Lung (tissue), 13 donors: ENCODE results near the gene SPRN. TPM values are rescaled to one million over a fixed set of nuclear protein-coding genes. Genes with fewer than 3 reads are reported as not detected.

Experiments used
- ATAC-seq: fragments of 200-7000 bp; cut with Tn5 transposase; one replicate; pipeline ENCODE4 v1.9.1; 2020; ENCODE audit warnings: moderate number of reproducible peaks; ENCODE audit not compliant: insufficient read depth, low FRiP score
- DNase-seq, 3 donors: peaks; one replicate each; pipeline ENCODE4 v3.0.0-alpha.2; 2013 to 2017
- H3K27ac ChIP-seq, 2 donors: one replicate each; pipeline ENCODE4 v1.5.1; 2013; ENCODE audit warnings: mild to moderate bottlenecking in 2 of 2, moderate library complexity in 2 of 2, control low read depth in 1 of 2, inconsistent platforms in 1 of 2, low read depth in 1 of 2, low read length in 1 of 2
- H3K27me3 ChIP-seq, 3 donors: one replicate each; pipeline ENCODE4 v1.5.1; 2013; ENCODE audit warnings: low read length in 2 of 3; ENCODE audit not compliant: control insufficient read depth in 3 of 3, insufficient read depth in 3 of 3
- H3K36me3 ChIP-seq, 4 donors: one replicate each; pipeline ENCODE4 v1.5.1; 2013; ENCODE audit warnings: low read length in 4 of 4, mild to moderate bottlenecking in 1 of 4, moderate library complexity in 1 of 4; ENCODE audit not compliant: control insufficient read depth in 4 of 4, insufficient read depth in 4 of 4
- H3K4me1 ChIP-seq, 5 donors: one replicate each; pipeline ENCODE4 v1.5.1; 2013; ENCODE audit warnings: low read length in 5 of 5, mild to moderate bottlenecking in 2 of 5, moderate library complexity in 1 of 5; ENCODE audit not compliant: control insufficient read depth in 5 of 5, insufficient read depth in 5 of 5
- H3K4me3 ChIP-seq: one replicate; pipeline ENCODE4 v1.5.1; 2013; ENCODE audit warnings: mild to moderate bottlenecking, control low read depth, moderate library complexity
- H3K9ac ChIP-seq, 2 donors: one replicate each; pipeline ENCODE4 v1.5.1; 2013; ENCODE audit warnings: low read length in 2 of 2, control low read depth in 1 of 2; ENCODE audit not compliant: insufficient read depth in 1 of 2
- H3K9me3 ChIP-seq, 4 donors: one replicate each; pipeline ENCODE4 v1.5.1; 2013; ENCODE audit warnings: low read length in 3 of 4, mild to moderate bottlenecking in 1 of 4, moderate library complexity in 1 of 4; ENCODE audit not compliant: control insufficient read depth in 4 of 4, insufficient read depth in 3 of 4
- WGBS, 2 donors: extraction: QIAGEN DNeasy Blood & Tissue Kit; methylation state at CpG; one replicate each; pipeline ENCODE4 v1.1.7; 2013; 5-methylcytosine and 5-hydroxymethylcytosine counted together
- polyA plus RNA-seq, 2 donors: library from polyadenylated mRNA; stranded (reverse); fragments of 200-250 nt; gene quantifications; one replicate each; pipeline ENCODE4 v1.2.1, GENCODE V29; 2013
- small RNA-seq: library from RNA; depleted of rRNA; stranded (forward); fragments of <200 nt; gene quantifications from one replicate; pipeline ENCODE3, GENCODE V24; 2014; ENCODE audit warnings: low replicate concordance
- total RNA-seq, 2 donors: library from RNA; depleted of rRNA in 1 of 2; stranded (reverse); fragments of >200 nt in 1 of 2; gene quantifications; one replicate each; pipeline ENCODE4 v1.2.1, GENCODE V29; 2014 to 2021
- TF ChIP-seq, protein P1 (sequence below): IDR thresholded peaks from 2 replicates; pipeline ENCODE4 v1.5.1; 2012; ENCODE audit warnings: mild to moderate bottlenecking; ENCODE audit errors: control extremely low read depth, extremely low read depth
- donor health status: control.
- donor health status: control.
- donor health status: Bipolar disorder and iron deficiency.
- donor health status: healthy.
- donor health status: DM: yes; HTN: yes; CAD: no.

SPRN gene
- total and polyA plus RNA-seq, 4 donors: 0.11 to 0.34 (median 0.16) TPM

GRCh38 chr10:133373174-133374090 is 51.0 kb downstream of the SPRN start, which contains the start of gene ECHS1:
Gene ECHS1 (minus strand): TSS chr10:133373354. CDS start chr10:133373333, 21 bp downstream.
- H3K4me1 ChIP-seq: peaks cover 0 to 10% (median 5%) of the 10 kb centered on the region in 5 donors
- H3K9me3 ChIP-seq: no peaks in the 10 kb centered on the region
- H3K4me3 ChIP-seq: peak within 1 kb of the TSS; percentile 92
- TF ChIP-seq, protein P1, sequence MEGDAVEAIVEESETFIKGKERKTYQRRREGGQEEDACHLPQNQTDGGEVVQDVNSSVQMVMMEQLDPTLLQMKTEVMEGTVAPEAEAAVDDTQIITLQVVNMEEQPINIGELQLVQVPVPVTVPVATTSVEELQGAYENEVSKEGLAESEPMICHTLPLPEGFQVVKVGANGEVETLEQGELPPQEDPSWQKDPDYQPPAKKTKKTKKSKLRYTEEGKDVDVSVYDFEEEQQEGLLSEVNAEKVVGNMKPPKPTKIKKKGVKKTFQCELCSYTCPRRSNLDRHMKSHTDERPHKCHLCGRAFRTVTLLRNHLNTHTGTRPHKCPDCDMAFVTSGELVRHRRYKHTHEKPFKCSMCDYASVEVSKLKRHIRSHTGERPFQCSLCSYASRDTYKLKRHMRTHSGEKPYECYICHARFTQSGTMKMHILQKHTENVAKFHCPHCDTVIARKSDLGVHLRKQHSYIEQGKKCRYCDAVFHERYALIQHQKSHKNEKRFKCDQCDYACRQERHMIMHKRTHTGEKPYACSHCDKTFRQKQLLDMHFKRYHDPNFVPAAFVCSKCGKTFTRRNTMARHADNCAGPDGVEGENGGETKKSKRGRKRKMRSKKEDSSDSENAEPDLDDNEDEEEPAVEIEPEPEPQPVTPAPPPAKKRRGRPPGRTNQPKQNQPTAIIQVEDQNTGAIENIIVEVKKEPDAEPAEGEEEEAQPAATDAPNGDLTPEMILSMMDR: no peak
- H3K9ac ChIP-seq: no peak within 1 kb of the TSS
- no peaks in the 10 kb centered on the region for H3K27me3 ChIP-seq
- ATAC-seq (peak; percentile 97), DNase-seq (peak; percentile 96 to 97 (median 96))
- H3K36me3 ChIP-seq: peaks cover 0 to 24% (median 16%) of the 10 kb centered on the region in 4 donors
- WGBS, 2 donors: 1 to 2% methylated on average over 24 to 89 of the region's 89 CpGs
- H3K27ac ChIP-seq: peak within 1 kb of the TSS; percentile 85 to 87

DNA sequence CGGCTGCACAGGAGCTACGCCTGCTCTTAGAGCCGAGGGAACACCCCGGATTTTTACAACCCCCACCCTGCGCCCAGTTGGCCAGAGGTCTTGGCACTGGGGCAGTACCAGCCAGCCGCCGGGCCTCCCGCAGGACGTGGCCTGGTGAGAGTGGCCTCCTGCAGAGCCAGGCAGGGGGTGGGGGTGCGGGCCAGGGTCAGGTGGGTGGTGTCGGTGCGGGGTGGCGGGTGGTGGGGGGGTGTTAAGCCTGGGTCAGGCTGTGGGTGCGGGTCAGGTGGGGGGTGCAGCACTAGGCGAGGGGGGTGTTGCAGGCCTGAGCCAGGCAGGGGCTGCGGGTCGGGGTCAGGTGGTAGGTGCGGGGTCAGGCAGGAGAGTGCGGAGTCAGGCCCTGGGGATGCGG is 51.9 kb downstream of the SPRN start:
- H3K36me3 ChIP-seq: peaks cover 0 to 27% (median 16%) of the 10 kb centered on the region in 4 donors
- no peaks in the 10 kb centered on the region for H3K27me3 ChIP-seq
- peaks cover 0 to 6% (median 0%) of the 10 kb centered on the region in 5 donors for H3K4me1 ChIP-seq
- TF ChIP-seq, protein P1: no peak
- no peak for DNase-seq
- H3K4me3 ChIP-seq: no peak overlapping the region
- 38 to 51% methylated on average over 19 to 20 of the region's 20 CpGs for WGBS, 2 donors
- no peaks in the 10 kb centered on the region for H3K9me3 ChIP-seq
- H3K9ac ChIP-seq: no peak overlapping the region
- H3K27ac ChIP-seq: no peak overlapping the region
- no peak for ATAC-seq

Small RNA genes within 50 kb of the gene (small RNA-seq; reads per million reads assigned to genes)
- gene AL360181.4 (not detected), gene MIR3944 (0.06 reads per million)

Other genes with a start within 250 kb of the SPRN start
- gene UTF1, start 194.4 kb downstream of the SPRN start, total RNA-seq: under 1 TPM in 1 of 2 donors, not detected in 1; 0.52 TPM
- gene UTF1, start 194.4 kb downstream of the SPRN start, polyA plus RNA-seq: under 1 TPM in 1 of 2 donors, not detected in 1; 0.06 TPM
- 1 to 10 TPM in 1 of 2 donors, under 1 TPM in 1; 0.46 to 3.3 TPM for gene VENTX, start 186.8 kb downstream of the SPRN start, total RNA-seq
- gene VENTX, start 186.8 kb downstream of the SPRN start, polyA plus RNA-seq: 1 to 10 TPM; 1.4 to 4.0 TPM
- gene ADAM8, start 147.8 kb downstream of the SPRN start, total RNA-seq: 10 to 100 TPM; 21.7 to 33.0 TPM
- gene ADAM8, start 147.8 kb downstream of the SPRN start, polyA plus RNA-seq: 10 to 100 TPM in 1 of 2 donors, 1 to 10 TPM in 1; 4.4 to 79.2 TPM
- 10 to 100 TPM; 41.7 to 65.9 TPM for gene TUBGCP2, start 115.8 kb downstream of the SPRN start, total RNA-seq
- gene TUBGCP2, start 115.8 kb downstream of the SPRN start, polyA plus RNA-seq: 10 to 100 TPM; 39.2 to 66.2 TPM
- gene ZNF511, start 115.7 kb downstream of the SPRN start, total RNA-seq: 10 to 100 TPM; 18.6 to 53.5 TPM
- 10 to 100 TPM; 33.8 to 79.9 TPM for gene ZNF511, start 115.7 kb downstream of the SPRN start, polyA plus RNA-seq
- gene CALY, start 87.7 kb downstream of the SPRN start, total RNA-seq: not detected
- gene CALY, start 87.7 kb downstream of the SPRN start, polyA plus RNA-seq: not detected
- gene PRAP1, start 77.3 kb downstream of the SPRN start, total RNA-seq: under 1 TPM in 1 of 2 donors, not detected in 1; 0.25 TPM
- gene PRAP1, start 77.3 kb downstream of the SPRN start, polyA plus RNA-seq: not detected
- gene FUOM, start 66.6 kb downstream of the SPRN start, total RNA-seq: 10 to 100 TPM in 1 of 2 donors, 1 to 10 TPM in 1; 8.4 to 32.5 TPM
- 10 to 100 TPM; 35.8 to 41.4 TPM for gene FUOM, start 66.6 kb downstream of the SPRN start, polyA plus RNA-seq
- gene ECHS1, start 51.3 kb downstream of the SPRN start, total RNA-seq: 10 to 100 TPM; 44.5 to 82.4 TPM
- gene ECHS1, start 51.3 kb downstream of the SPRN start, polyA plus RNA-seq: 10 to 100 TPM; 71.1 to 83.9 TPM
- 1 to 10 TPM; 6.9 to 7.0 TPM for gene PAOX, start 45.4 kb downstream of the SPRN start, total RNA-seq
- gene PAOX, start 45.4 kb downstream of the SPRN start, polyA plus RNA-seq: 1 to 10 TPM; 4.4 to 6.3 TPM
- 10 to 100 TPM; 36.4 to 51.8 TPM for gene MTG1, start 30.5 kb downstream of the SPRN start, total RNA-seq
- 10 to 100 TPM; 44.4 to 44.7 TPM for gene MTG1, start 30.5 kb downstream of the SPRN start, polyA plus RNA-seq
- 1 to 10 TPM; 3.4 to 4.8 TPM for gene SCART1, start 29.3 kb upstream of the SPRN start, total RNA-seq
- gene SCART1, start 29.3 kb upstream of the SPRN start, polyA plus RNA-seq: under 1 TPM; 0.33 to 0.69 TPM
- gene CYP2E1, start 102.7 kb upstream of the SPRN start, total RNA-seq: 1 to 10 TPM; 1.1 to 1.9 TPM
- gene CYP2E1, start 102.7 kb upstream of the SPRN start, polyA plus RNA-seq: 1 to 10 TPM in 1 of 2 donors, under 1 TPM in 1; 0.26 to 1.2 TPM
- under 1 TPM in 1 of 2 donors, not detected in 1; 0.86 TPM for gene SYCE1, start 141.0 kb upstream of the SPRN start, total RNA-seq
- under 1 TPM; 0.08 to 0.87 TPM for gene SYCE1, start 141.0 kb upstream of the SPRN start, polyA plus RNA-seq
- not detected for gene FRG2B, start 202.2 kb upstream of the SPRN start, total RNA-seq
- not detected for gene FRG2B, start 202.2 kb upstream of the SPRN start, polyA plus RNA-seq